Measurements from ENCODE around the gene ACADS. TPM values are rescaled to one million over a fixed set of nuclear protein-coding genes. Genes with fewer than 3 reads are reported as not detected.

Gene ACADS
- polyA plus RNA-seq, 1 donor, result 14.5 TPM

Other genes starting within 250 kb of the ACADS start
- gene DYNLL1, start 229.7 kb upstream of the ACADS start, polyA plus RNA-seq (ENCODE audit: insufficient read length), result 446 TPM
- gene COQ5, start 196.7 kb upstream of the ACADS start, polyA plus RNA-seq (ENCODE audit: insufficient read length), result 65.0 TPM
- gene RNF10, start 191.5 kb upstream of the ACADS start, polyA plus RNA-seq (ENCODE audit: insufficient read length), result 284 TPM
- gene POP5, start 144.4 kb upstream of the ACADS start, polyA plus RNA-seq (ENCODE audit: insufficient read length), result 65.0 TPM
- gene CABP1, start 85.2 kb upstream of the ACADS start, polyA plus RNA-seq (ENCODE audit: insufficient read length), result 7.7 TPM
- 193 TPM for gene MLEC, start 38.7 kb upstream of the ACADS start, polyA plus RNA-seq (ENCODE audit: insufficient read length)
- gene UNC119B, start 15.4 kb upstream of the ACADS start, polyA plus RNA-seq (ENCODE audit: insufficient read length), result 82.4 TPM
- gene SPPL3, start 178.5 kb downstream of the ACADS start, polyA plus RNA-seq (ENCODE audit: insufficient read length), result 86.5 TPM

Data from left kidney (tissue), 1 donor.